Ishikawa (cell line): ENCODE results near the gene TRAK2.

ENCODE experiments used
- CEBPB ChIP-seq: IDR thresholded peaks from 2 replicates; pipeline ENCODE4 v1.6.1; 2012
- CREB1 ChIP-seq: IDR thresholded peaks from 2 replicates; pipeline ENCODE4 v1.6.1; 2012; ENCODE audit warnings: low read depth
- EGR1 ChIP-seq: IDR thresholded peaks from 2 replicates; pipeline ENCODE4 v1.6.1; 2012
- EP300 ChIP-seq: IDR thresholded peaks from 2 replicates; pipeline ENCODE4 v1.6.1; 2012; ENCODE audit warnings: borderline replicate concordance
- FOXM1 ChIP-seq: IDR thresholded peaks from 2 replicates; pipeline ENCODE4 v1.6.1; 2012; ENCODE audit warnings: low read depth, borderline replicate concordance
- MAX ChIP-seq: IDR thresholded peaks from 2 replicates; pipeline ENCODE4 v1.6.1; 2012
- NFIC ChIP-seq: IDR thresholded peaks from 2 replicates; pipeline ENCODE4 v1.6.1; 2012
- RAD21 ChIP-seq: IDR thresholded peaks from 2 replicates; pipeline ENCODE4 v1.6.1; 2012; ENCODE audit warnings: low read depth
- REST ChIP-seq: IDR thresholded peaks from 2 replicates; pipeline ENCODE4 v1.6.1; 2012; ENCODE audit warnings: low read depth, mild to moderate bottlenecking
- TAF1 ChIP-seq: IDR thresholded peaks from 2 replicates; pipeline ENCODE4 v1.6.1; 2012; ENCODE audit warnings: low read depth, mild to moderate bottlenecking
- TCF12 ChIP-seq: IDR thresholded peaks from 2 replicates; pipeline ENCODE4 v1.6.1; 2012; ENCODE audit warnings: low read depth
- TEAD4 ChIP-seq: IDR thresholded peaks from 2 replicates; pipeline ENCODE4 v1.6.1; 2012
- USF1 ChIP-seq: IDR thresholded peaks from 2 replicates; pipeline ENCODE4 v1.6.1; 2012
- YY1 ChIP-seq: IDR thresholded peaks from 2 replicates; pipeline ENCODE4 v1.6.1; 2012; ENCODE audit warnings: low read depth
- ZBTB7A ChIP-seq: IDR thresholded peaks from 2 replicates; pipeline ENCODE4 v1.6.1; 2012; ENCODE audit warnings: low read depth

The TRAK2 gene

GRCh38 chr2:201484805-201485204, 33.5 kb upstream of the TRAK2 start:
- TF ChIP-seq EGR1 (no peak), USF1 (no peak), EP300 (no peak), CEBPB (no peak), YY1 (no peak), CREB1 (no peak), MAX (no peak), FOXM1 (no peak), NFIC (no peak), TEAD4 (no peak), RAD21 (no peak), ZBTB7A (no peak), REST (no peak), TCF12 (no peak), TAF1 (no peak)

GRCh38 chr2:201483342-201483741, 32.1 kb upstream of the TRAK2 start:
- TF ChIP-seq TEAD4 (no peak), USF1 (no peak), CREB1 (no peak), RAD21 (no peak), EP300 (no peak), ZBTB7A (no peak), CEBPB (no peak), FOXM1 (no peak), REST (no peak), MAX (no peak)

- TF ChIP-seq NFIC = no peak
- TF ChIP-seq TAF1 = no peak
- TF ChIP-seq CEBPB = no peak
- TF ChIP-seq MAX = no peak
- TF ChIP-seq TEAD4 = no peak
- no peak for TF ChIP-seq ZBTB7A
- no peak for TF ChIP-seq FOXM1
- TF ChIP-seq EP300 = no peak
- TF ChIP-seq RAD21 = no peak
- TF ChIP-seq REST = no peak
- no peak for TF ChIP-seq CREB1
- no peak for TF ChIP-seq EGR1
- no peak for TF ChIP-seq YY1
- TF ChIP-seq USF1 = no peak
- no peak for TF ChIP-seq TCF12
These were observed 31.3 kb upstream of the TRAK2 start for GRCh38 chr2:201482543-201482942.

GRCh38 chr2:201472411-201472810, 21.2 kb upstream of the TRAK2 start:
- TF ChIP-seq USF1 (no peak), YY1 (no peak), TCF12 (no peak), RAD21 (no peak), TAF1 (no peak), ZBTB7A (no peak), FOXM1 (no peak), REST (no peak), TEAD4 (no peak)
